Activated CD4-positive, alpha-beta T cell treated with anti-CD3 and anti-CD28 coated beads for 1 hour (primary cell): ENCODE data around the gene GCDH.
"Not testable (repeated sequence)": the region's sequence is repeated elsewhere in the genome, so short reads cannot be mapped to it uniquely, and the experiment has no call there.

Experiments used
- DNase-seq: peaks from one replicate; pipeline ENCODE4 v3.0.0-alpha.2; 2020

GCDH gene

GRCh38 chr19:12872941-12873890 is 17.7 kb upstream of the GCDH start:
- no peak for DNase-seq

DNA sequence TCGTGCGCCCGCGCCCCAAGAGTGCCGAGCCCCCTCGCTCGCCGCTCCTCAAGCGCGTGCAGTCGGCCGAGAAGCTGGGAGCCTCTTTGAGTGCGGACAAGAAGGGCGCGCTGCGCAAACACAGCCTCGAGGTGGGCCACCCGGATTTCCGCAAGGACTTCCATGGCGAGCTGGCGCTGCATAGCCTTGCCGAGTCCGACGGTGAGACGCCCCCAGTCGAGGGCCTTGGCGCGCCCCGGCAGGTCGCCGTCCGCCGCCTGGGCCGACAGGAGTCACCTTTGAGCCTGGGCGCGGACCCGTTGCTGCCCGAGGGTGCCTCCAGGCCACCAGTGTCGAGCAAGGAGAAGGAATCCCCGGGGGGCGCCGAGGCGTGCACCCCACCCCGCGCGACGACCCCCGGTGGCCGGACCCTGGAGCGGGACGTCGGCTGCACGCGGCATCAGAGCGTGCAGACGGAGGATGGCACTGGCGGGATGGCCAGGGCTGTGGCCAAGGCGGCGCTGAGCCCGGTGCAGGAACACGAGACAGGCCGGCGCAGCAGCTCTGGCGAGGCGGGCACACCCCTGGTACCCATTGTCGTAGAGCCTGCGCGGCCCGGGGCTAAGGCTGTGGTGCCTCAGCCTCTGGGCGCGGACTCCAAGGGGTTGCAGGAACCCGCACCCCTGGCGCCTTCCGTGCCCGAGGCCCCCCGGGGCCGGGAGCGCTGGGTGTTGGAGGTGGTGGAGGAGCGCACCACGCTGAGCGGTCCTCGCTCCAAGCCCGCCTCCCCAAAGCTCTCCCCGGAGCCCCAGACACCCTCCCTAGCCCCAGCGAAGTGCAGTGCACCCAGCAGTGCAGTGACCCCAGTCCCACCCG is 16.8 kb upstream of the GCDH start:
- DNase-seq: no peak

DNA sequence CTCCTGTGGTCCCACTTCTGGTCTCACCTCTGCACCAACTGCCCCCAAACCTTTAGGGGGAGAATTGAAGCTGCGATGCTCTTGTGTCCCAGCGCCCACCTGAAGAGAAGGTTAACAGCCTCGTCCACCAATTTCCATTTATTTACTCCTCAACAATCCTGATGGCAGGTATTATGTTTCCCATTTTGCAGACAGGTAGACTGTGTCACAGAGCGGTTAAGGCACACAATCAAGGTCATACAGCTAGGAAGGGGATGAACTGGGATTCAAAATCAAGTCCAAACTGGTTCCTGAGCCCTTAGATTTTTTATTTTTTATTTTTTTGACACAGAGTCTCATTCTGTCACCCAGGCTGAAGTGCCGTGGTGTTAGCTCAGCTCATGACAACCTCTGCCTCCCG is 15.9 kb upstream of the GCDH start:
- DNase-seq: no peak

- DNase-seq: no peak
These were observed 10.3 kb upstream of the GCDH start for GRCh38 chr19:12880551-12881171.

DNA sequence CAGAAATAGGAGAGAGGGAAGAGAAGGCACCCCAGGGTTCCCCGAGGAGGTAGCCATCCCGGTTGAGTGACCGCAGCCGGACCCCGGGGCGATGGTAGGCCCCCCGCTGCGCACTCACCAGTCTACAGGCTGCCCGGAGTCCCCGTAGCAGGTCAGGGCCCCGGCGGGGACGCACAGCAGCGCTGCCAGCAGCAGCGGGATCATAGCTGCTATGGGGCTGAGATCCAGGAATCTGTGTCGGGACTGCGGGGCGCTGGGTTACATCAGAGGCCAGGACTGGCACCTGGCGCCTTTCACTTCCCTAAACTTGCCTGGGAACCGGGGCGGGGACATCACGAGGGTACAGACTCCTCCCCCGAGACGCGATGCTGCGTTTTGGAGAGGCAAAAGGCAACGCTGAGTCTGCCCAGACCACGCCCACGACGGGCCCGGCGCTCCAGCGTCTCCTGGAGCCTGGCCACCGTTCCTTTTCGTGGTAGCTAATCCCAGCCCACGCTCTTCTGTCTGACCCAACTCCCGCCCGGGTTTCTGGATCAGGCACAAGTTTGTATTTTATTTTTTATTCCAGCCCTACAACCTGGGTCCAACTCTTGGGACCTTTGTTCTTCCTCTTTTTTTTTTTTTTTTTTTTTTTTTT is 9.7 kb upstream of the GCDH start, which contains the start of gene DNASE2:
Gene DNASE2, minus strand, starts transcription at position 278 of the 637 bp plus-strand sequence. Its CDS starts 74 bp downstream, at position 204.
- DNase-seq: peak; percentile 78

DNA sequence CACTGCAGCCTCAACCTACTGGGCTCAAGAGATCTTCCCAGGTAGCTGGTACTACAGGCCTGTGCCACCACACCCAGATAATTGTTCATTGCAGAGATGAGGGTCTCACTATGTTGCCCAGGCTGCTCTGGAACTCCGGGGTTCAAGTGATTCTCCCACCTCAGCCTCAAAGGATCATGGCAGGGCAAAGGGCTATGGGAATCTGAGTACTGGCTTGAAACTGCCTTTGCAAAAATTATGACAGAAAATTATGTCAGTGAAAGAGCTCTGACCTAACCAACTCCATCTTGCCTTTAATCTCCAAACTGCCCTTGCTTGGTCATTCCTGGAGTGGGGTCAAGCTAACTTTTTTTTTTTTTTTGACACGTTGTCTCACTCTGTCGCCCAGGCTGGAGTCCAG is 8.4 kb upstream of the GCDH start:
- DNase-seq: no peak

DNA sequence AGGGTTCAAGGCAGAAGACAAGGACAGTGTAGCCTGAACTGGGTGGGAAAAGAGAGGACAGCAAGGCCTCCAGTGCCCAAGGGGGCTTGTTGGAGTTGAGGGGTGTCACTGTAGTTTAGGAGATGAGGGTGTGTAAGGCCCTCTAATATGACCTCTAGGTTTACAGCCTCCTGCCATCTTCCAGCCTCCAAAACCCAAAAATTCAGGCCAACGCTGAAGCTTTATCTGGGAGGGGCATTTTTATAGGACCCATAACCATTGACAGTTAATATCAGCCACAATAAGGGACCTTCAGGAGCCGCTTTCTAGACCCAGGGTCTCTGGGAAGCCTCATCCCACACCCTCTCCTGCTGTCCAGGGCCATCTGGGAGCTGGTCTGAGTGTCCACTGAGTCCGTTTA is 6.8 kb upstream of the GCDH start:
- no peak for DNase-seq

DNA sequence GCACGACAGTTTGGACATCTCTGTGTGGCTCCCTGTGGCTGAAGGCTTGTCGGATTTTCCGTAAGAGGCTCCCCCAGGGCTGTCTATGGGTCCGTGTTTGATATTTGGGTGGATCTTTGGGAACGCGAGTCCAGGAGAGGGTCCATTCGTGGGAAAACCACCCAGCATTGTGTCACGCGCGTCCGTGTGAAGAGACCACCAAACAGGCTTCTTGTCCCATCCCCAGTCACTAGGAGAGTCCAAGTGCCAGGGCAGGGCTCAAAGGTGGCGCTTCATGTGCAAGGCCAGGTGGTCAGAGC is 6.4 kb upstream of the GCDH start:
- no peak for DNase-seq

DNA sequence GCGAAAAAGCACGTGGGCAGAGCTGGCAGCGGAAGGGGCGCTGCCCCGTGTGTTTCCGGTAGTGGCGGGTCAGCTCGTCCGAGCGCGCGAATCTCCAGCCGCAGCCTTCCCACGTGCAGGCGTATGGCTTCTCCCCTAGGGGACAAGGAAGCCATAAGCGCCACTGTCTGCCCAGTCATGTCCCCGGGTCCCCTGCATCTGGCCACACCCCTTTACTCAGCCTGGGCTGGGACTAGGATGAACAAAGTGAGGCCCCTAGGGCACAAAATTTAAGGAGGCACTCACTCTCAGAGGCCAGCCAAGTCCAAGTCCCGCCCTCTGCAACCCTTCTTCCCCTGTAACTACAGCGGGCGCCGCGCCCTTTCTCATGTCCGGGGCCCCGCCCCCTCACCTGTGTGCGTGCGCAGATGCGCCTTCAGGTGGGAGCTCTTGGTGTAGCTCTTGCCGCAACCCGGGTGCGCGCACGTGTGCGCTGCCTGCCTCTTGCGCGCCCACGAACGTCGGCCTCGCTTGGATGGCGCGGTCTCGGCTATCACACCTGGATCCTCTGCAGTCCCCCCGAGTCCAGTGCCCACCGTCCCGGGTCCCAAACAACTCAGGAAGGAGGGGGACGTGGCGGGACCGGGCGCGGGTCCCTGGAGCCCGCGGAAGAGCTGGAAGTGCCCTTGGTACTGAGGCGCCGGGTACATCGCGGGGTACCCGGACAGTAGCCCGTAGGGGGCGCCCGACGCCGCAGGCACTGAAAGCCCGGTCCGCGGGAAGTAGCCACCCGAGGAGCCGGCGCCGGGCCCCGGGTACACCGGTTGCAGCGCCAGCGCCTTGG is 5.8 kb upstream of the GCDH start:
- DNase-seq: peak; percentile 77

- no peak for DNase-seq
These were observed 5.0 kb upstream of the GCDH start for GRCh38 chr19:12885749-12886650.

DNA sequence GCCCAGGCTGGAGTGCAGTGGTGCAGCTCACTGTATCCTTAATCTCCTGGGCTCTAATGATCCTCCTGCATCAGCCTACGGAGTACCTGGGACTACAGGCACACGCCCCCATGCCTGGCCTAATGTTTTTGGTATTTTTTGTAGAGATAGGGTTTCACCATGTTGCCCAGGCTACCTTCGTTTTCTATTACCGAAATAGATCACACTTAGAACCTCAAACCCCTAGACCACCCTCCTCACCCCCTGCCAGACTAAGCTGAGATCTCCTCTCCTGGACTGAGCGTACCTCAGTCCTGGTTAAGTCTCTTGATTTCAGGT is 4.3 kb upstream of the GCDH start:
- DNase-seq: no peak

DNA sequence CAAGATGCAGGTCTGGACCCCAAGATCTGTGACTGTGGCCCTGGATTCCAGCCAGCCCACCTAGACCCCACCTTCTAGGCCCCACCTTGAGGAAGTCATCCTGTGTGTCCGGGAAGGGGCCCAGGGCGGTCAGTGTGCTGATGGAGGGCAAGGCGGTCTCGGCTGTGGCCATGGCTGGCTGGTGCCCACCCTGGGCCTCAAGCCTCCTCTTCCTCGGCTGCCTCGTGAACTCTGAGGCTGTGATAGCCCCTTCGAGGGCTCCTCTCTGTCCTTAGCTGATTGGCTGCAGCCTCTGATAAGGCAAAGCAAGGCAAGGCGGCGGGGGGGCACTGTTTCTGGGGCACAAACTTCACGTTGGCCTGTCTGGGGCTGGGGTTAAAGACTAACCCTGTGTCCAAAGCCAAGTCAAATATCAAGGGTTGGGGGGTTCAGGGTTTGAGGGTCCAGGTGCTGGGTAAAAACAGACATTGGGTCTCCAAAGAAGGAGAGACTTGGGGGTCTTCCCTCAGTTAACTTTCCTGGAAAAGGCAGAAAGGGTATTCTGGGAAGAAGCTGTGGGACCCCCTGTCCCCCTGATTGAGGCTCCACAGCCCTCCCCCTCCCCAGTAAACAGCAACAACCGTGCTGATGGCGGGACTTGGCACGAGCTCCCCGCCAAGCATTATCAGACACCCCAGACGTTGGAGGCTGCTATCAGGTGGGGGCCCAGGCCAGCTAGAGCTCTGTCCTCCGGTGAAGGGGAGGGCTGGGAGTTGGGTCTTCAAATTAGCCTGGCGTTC is 3.8 kb upstream of the GCDH start, which contains the start of gene KLF1:
Gene KLF1, minus strand, starts transcription at position 233 of the 779 bp plus-strand sequence. Its CDS starts 61 bp downstream, at position 172.
- DNase-seq: no peak

- DNase-seq: no peak
These were observed 2.9 kb upstream of the GCDH start for GRCh38 chr19:12888006-12888603.

GRCh38 chr19:12890299-12890786 is 617 bp upstream of the GCDH start:
- not testable (repeated sequence) for DNase-seq

DNA sequence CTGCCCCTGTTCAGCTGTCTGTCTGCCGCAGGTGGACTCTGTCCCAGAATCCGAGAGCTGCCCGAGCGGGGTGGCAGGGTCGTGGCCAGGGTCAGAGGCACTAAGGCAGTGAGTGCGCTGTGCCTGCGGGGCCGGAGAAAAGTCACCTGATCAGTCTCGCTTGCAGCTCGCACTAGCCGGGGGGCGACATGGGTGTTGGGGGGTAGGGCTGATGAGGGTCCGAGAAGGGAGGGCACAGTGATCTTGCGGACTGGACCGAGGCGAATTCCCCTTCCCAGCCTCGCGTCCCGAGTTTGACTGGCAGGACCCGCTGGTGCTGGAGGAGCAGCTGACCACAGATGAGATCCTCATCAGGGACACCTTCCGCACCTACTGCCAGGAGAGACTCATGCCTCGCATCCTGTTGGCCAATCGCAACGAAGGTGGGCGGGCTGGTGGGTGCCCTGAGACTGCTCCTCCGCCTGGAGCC is 627 bp downstream of the GCDH start:
- no peak for DNase-seq

- DNase-seq: no peak
These were observed 2.6 kb downstream of the GCDH start for GRCh38 chr19:12893582-12893981.

- no peak for DNase-seq
These were observed 5.5 kb downstream of the GCDH start for GRCh38 chr19:12896460-12896859.

- DNase-seq: no peak
These were observed 9.0 kb downstream of the GCDH start for GRCh38 chr19:12899891-12900518.

DNA sequence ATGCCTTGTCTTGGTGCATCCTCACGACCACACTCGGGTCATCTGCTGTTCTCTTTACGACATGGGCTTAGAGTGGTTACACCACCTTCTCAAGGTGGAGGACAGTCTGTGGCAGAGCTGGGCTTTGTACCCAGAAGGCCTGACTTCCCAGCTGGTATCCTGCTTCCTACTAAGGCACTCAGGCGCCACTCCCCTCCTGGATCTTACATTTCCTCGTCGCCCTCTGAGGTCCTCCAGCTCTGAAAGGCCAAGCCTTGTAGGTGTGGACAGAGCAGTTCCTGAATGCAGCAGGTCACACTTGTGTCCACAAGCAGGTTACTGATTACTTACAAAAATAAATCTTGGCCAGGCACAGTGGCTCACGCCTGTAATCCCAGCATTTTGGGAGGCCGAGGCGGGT is 16.2 kb downstream of the GCDH start:
- DNase-seq: no peak
